Erythroblast (primary cell): Measurements from ENCODE around the gene RHBDD3.

Experiments used
- GATA1 ChIP-seq: IDR thresholded peaks from 2 replicates; pipeline ENCODE4 v1.6.1; 2011; ENCODE audit warnings: low read depth, mild to moderate bottlenecking, control low read depth, low read length, moderate library complexity
- POLR2A ChIP-seq: IDR thresholded peaks from 2 replicates; pipeline ENCODE4 v1.6.1; 2011; ENCODE audit warnings: mild to moderate bottlenecking, low read length

- no peak for TF ChIP-seq POLR2A
- no peak for TF ChIP-seq GATA1
These were observed 968 bp downstream of the RHBDD3 start for GRCh38 chr22:29266564-29267461.
